Activated naive CD4-positive, alpha-beta T cell treated with anti-CD3 and anti-CD28 coated beads for 36 hours (primary cell): ENCODE measurements around the gene TFEC. TPM values are rescaled to one million over a fixed set of nuclear protein-coding genes. Genes with fewer than 3 reads are reported as not detected.

ENCODE experiments used
- CTCF ChIA-PET: fragments of 350-600 bp; sonication (Branson Sonifier 250); formaldehyde crosslinking; loops from one replicate; lab custom pipeline; 2021; ENCODE audit warnings: antibody characterized with exemption; lab: Charles Lee
- DNase-seq: peaks from one replicate; pipeline ENCODE4 v3.0.0-alpha.2; 2020
- H3K27ac Mint-ChIP-seq: one replicate; pipeline ENCODE4 v1.8.0; 2021; ENCODE audit warnings: mild to moderate bottlenecking, mixed read lengths
- H3K27me3 Mint-ChIP-seq: one replicate; pipeline ENCODE4 v1.8.0; 2021; ENCODE audit warnings: low read depth, mixed read lengths
- H3K36me3 Mint-ChIP-seq: one replicate; pipeline ENCODE4 v1.8.0; 2021; ENCODE audit warnings: low read depth, mixed read lengths
- H3K4me1 Mint-ChIP-seq: one replicate; pipeline ENCODE4 v1.8.0; 2021; ENCODE audit warnings: low read depth, mixed read lengths
- H3K4me3 Mint-ChIP-seq: one replicate; pipeline ENCODE4 v1.8.0; 2021; ENCODE audit warnings: mild to moderate bottlenecking, moderate library complexity, mixed read lengths
- H3K9me3 Mint-ChIP-seq: one replicate; pipeline ENCODE4 v1.8.0; 2021; ENCODE audit warnings: mixed read lengths
- intact Hi-C: fragments of 100-400 bp; cut with micrococcal nuclease; formaldehyde crosslinking; loops from one replicate; pipeline ENCODE4 v1.15.1; 2023
- total RNA-seq, 2 experiments: library from RNA; stranded (reverse); gene quantifications; one replicate each; pipeline ENCODE4 v1.2.3, GENCODE V29; 2021

Gene TFEC
- total RNA-seq, 2 experiments from 2014 or later = not detected

DNA sequence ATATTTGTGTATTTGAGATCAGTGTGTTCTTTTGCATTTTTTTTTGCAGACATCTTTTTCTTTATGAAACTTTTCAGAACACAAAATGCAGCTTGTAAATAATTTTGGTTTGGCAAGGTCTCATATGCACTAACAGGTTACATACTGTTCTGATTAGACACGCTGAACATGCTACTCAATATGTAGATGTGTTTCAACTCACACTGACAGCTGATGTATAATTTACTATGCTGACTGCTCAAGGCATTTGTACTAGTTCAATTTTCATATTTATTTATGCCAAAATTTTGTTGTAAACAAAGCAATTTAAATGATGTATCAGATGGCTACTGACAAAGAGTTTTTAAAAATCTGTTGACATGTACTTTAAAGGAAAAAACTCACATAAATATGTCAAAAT lies 123.8 kb downstream of the TFEC start:
- CTCF ChIA-PET = no interaction called here
- H3K27ac Mint-ChIP-seq = no peak overlapping the region
- H3K27me3 Mint-ChIP-seq = peaks cover 2% of the 10 kb centered on the region
- DNase-seq = no peak
- intact Hi-C loops = loop anchor here (5.0 kb wide), 1 partner anchor 549 kb away; no protein-coding TSS in a partner anchor
- no peaks in the 10 kb centered on the region for H3K36me3 Mint-ChIP-seq
- H3K4me1 Mint-ChIP-seq = no peaks in the 10 kb centered on the region
- H3K9me3 Mint-ChIP-seq = no peaks in the 10 kb centered on the region
- no peak overlapping the region for H3K4me3 Mint-ChIP-seq

DNA sequence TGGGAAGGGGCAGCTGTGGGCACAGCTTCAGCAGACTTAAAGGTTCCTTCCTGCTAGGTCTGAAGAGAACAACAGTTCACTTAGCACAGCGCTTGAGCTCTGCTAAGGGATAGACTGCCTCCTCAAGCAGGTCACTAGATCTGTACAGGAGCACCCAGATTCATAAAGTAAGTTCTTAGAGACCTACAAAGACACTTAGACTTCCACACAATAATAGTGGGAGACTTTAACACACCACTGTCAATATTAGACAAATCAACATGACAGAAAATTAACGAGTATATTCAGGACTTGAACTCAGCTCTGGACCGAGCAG lies 140.9 kb downstream of the TFEC start:
- Mint-ChIP-seq H3K36me3 (peaks cover 2% of the 10 kb centered on the region), H3K27ac (no peak overlapping the region), H3K4me3 (no peak overlapping the region), H3K9me3 (peaks cover 8% of the 10 kb centered on the region), H3K4me1 (no peaks in the 10 kb centered on the region), H3K27me3 (peaks cover 3% of the 10 kb centered on the region)
- intact Hi-C loops = no loop called here
- CTCF ChIA-PET = no interaction called here
- no peak for DNase-seq

DNA sequence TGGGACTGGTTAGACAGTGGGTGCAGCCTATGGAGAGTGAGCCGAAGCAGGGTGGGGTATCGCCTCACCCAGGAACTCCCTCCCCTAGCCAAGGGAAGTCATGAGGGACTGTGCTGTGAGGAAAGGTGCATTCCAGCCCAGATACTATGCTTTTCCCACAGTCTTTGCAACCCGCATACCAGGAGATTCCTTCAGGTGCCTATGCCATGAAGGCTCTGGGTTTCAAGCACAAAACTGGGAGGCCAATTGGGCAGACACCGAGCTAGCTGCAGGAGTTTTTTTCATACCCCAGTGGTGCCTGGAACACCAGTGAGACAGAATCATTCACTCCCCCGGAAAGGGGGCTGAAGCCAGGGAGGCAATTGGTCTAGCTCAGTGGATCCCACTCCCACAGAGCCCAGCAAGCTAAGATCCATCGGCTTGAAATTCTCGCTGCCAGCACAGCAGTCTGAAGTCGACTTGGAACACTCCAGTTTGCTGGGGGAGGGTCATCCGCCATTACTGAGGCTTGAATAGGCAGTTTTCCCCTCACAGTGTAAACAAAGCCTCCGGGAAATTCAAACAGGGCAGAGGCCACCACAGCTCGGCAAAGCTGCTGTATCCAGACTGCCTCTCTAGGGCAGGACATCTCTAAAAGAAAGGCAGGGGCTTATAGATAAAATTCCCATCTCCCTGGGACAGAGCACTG lies 141.4 kb downstream of the TFEC start:
- Mint-ChIP-seq H3K27me3 (peaks cover 3% of the 10 kb centered on the region), H3K9me3 (peaks cover 8% of the 10 kb centered on the region), H3K4me1 (no peaks in the 10 kb centered on the region), H3K36me3 (peaks cover 2% of the 10 kb centered on the region), H3K27ac (no peak overlapping the region), H3K4me3 (no peak overlapping the region)
- no peak for DNase-seq
- CTCF ChIA-PET = no interaction called here
- intact Hi-C loops = no loop called here

DNA sequence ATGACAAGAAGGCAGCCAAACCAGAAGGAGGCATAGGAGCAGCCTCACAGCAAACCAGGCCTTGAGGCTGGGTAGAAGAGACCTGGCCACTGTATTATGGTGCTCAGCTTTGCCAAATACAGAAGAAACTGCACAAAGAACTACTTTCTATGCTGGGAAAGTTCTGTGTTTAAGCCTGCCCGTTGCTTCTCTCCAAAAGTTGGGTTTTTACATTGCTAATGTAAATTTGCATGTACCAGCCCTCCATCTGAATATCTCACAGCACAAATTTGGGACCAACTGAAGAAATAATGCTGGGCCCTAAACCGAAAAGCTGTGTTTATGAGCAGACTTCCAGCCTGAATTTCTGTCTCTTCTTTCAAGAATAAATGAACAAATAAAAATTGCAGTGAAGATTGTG lies 145.0 kb downstream of the TFEC start:
- Mint-ChIP-seq H3K9me3 (peaks cover 8% of the 10 kb centered on the region), H3K4me3 (no peak overlapping the region), H3K27me3 (peaks cover 3% of the 10 kb centered on the region), H3K27ac (no peak overlapping the region), H3K36me3 (peaks cover 2% of the 10 kb centered on the region), H3K4me1 (no peaks in the 10 kb centered on the region)
- DNase-seq = no peak
- intact Hi-C loops = no loop called here
- CTCF ChIA-PET = no interaction called here

Other genes starting within 250 kb of the TFEC start
- gene TES, start 179.8 kb upstream of the TFEC start, total RNA-seq = 10 to 100 TPM; 74.0 to 76.4 TPM